ENCODE results near the gene A1BG.
"Not testable (repeated sequence)": the region's sequence is repeated elsewhere in the genome, so short reads cannot be mapped to it uniquely, and the experiment has no call there.

DNA sequence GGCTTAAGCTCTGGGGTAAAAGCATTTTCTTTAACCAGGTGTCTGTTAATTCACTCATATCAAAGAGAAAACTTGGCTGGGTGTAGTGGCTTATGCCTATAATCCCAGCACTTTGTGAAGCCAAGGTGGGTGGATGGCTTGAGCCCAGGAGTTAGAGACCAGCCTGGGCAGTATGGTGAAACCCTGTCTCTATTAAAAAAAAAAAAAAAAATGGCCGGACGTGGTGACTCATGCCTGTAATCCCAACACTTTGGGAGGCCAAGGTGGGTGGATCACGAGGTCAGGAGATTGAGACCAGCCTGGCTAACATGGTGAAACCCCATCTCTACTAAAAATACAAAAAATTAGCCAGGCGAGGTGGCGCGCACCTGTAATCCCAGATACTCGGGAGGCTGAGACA, 23.4 kb upstream of the A1BG start:
- TF ChIP-seq, protein P1, sequence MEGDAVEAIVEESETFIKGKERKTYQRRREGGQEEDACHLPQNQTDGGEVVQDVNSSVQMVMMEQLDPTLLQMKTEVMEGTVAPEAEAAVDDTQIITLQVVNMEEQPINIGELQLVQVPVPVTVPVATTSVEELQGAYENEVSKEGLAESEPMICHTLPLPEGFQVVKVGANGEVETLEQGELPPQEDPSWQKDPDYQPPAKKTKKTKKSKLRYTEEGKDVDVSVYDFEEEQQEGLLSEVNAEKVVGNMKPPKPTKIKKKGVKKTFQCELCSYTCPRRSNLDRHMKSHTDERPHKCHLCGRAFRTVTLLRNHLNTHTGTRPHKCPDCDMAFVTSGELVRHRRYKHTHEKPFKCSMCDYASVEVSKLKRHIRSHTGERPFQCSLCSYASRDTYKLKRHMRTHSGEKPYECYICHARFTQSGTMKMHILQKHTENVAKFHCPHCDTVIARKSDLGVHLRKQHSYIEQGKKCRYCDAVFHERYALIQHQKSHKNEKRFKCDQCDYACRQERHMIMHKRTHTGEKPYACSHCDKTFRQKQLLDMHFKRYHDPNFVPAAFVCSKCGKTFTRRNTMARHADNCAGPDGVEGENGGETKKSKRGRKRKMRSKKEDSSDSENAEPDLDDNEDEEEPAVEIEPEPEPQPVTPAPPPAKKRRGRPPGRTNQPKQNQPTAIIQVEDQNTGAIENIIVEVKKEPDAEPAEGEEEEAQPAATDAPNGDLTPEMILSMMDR (conservative IDR thresholded peaks at IDR 0.05; ENCODE audit: low read depth, low read length), result not testable (repeated sequence)
- TF ChIP-seq EZH2phosphoT487 (IDR thresholded peaks at IDR 0.05; ENCODE audit: borderline replicate concordance, low read length); EZH2 (IDR thresholded peaks at IDR 0.05; ENCODE audit: low read length, unreplicated experiment): not testable (repeated sequence)

Measured in PC-3 (cell line).